Muscle of arm (tissue), 12 donors: Measurements from ENCODE around the gene ATP6V0B. TPM values are rescaled to one million over a fixed set of nuclear protein-coding genes. Genes with fewer than 3 reads are reported as not detected.

Experiments
- DNase-seq: peaks from one replicate; pipeline ENCODE4 v3.0.0-alpha.2; 2013
- polyA plus RNA-seq, 12 donors: library from polyadenylated mRNA; unstranded; fragments of 120-200 nt; gene quantifications; one replicate each; pipeline ENCODE4 v1.2.1, GENCODE V29; 2013; ENCODE audit not compliant: insufficient read length in 12 of 12

The ATP6V0B gene
- polyA plus RNA-seq, 12 donors = 33.9 to 111 (median 42.6) TPM; not detected in 1

DNA sequence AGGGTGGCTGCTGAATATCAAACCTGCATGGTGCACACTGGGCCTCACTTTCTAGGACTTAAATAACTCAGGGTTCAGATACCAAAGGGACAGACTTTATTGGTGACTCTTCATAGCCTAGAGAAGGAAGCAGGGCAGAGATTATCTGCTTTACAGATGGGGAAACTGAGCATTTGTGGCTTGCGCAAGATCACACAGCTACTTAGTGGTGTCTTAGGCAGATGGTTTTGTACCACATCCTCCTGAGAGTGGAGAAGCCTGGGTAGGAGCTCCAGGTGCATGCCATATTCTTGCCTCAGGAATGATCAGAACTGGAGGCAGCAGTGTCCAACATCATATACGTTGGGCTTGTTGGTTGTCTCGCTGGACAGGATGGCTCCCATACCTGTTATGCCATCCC, 11.8 kb upstream of the ATP6V0B start:
- no peak for DNase-seq

DNA sequence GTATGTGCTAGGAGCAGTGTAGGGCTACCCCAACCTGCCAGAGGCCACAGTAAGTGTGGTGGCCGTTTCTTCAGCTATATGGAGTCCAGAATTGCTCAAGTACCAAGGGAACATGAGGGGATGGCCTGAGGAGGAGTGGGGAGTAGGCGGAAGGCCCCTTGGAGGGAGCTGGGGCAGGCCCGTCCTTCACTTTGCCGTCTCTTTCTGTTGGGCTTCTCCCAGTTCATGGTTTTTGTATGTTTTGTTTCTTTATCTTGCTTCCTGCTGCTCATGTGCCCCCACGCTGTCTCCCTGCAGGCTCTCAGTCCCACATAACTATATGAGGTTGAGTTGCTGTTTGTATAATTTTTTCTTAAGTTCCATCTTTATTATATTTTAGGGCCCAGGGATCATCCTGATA, 10.9 kb upstream of the ATP6V0B start:
- no peak for DNase-seq

DNA sequence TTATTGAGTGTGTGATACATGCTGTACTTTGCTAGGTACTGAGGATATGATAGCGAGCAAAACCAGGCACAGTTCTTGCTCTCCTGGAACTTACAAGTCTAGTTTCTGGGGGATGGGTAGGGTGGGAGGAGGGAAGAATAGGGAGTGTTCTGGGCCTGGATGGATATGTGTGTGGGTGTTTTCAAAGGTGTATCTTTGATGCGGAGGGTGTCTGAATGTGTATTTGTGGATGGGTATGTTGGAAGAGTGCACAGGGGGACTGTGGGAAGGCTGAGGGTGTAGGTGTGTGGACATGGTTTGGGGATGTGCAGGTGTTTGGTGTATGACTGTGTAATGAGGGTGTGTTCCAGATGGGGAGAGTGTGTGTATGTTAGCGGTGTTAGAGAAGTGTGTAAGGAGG, 9.4 kb upstream of the ATP6V0B start:
- no peak for DNase-seq

DNA sequence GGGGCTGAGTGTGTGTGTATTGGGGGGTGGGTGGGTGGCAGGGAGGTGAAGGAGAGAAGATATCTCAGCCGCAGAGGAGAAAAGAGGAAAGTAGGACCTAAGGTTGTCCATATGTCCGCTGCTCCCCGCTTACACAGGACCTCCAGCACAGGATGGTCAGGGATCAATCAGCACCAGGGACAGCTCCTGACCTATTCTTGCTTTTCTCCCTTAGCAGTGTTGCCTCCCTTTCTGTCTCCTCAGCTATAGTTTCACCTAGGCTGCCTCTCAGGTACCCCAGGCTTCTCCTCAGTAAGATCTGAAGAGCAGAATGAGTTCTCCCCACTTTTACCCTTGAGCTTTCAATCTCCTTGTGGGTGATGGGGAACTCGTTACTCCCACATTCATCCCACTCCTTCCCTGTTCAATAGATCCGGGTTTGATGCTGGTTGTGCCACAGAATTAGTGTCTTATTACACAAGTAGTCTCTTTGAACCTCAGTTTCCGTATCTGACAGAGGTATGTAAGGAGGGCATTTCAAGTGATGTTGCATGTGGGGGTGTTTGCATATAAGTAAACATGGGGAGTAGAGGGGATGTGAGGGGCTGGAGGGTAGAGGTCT, 6.3 kb upstream of the ATP6V0B start:
- DNase-seq = no peak

DNA sequence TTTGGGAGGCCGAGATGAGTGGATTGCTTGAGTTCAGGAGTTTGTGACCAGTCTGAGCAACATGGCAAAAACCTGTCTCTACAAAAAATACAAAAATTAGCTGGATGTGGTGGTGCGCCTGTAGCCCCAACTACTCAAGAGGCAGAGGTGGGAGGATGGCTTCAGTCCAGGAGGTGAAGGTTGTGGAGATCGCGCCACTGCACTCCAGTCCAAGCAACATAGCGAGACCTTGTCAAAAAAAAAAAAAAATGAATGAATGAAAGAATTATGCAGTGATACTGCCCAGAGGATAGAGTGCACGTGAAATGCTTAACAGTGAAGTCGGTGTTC, 5.4 kb upstream of the ATP6V0B start:
- no peak for DNase-seq

DNA sequence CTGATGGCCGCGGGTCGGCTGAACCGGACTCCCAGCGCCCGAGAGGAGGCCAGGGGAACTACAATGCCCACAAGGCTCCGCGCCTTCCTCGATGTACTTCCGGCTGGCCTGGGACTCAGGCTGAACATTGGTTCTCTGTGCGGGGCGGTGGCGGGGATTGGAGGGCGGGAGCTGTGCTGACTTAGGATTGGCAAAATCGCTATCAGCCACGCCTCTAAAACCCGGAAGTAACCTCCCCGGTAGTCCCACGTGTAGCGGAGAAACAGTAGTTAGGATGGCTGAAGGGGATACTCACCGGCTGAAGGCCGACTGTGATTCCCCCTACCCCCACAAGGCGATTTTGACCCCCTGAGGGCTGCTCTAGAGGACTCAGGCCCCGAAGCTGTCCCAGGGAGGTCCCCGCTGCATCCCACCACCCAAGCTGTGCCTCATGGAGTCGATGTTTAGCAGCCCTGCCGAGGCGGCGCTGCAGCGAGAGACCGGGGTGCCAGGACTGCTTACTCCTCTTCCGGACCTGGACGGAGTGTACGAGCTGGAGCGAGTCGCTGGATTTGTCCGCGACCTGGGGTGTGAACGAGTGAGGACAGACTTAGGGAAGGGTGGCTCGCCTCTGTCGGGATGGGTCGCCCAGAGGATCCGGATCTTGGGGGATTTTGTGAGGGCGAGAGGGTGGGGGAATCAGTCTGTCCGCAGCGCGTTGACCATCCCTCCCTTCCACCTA, 4.9 kb upstream of the ATP6V0B start, which contains the start of gene DPH2:
Gene DPH2, plus strand, starts transcription at position 265 of the 721 bp plus-strand sequence. Its CDS starts 166 bp downstream, at position 431.
- DNase-seq = peak; percentile 97

GRCh38 chr1:43970502-43970901, 4.3 kb upstream of the ATP6V0B start:
- no peak for DNase-seq

- DNase-seq = no peak
These were observed 3.8 kb upstream of the ATP6V0B start for GRCh38 chr1:43970911-43971310.

GRCh38 chr1:43971336-43971980, 3.3 kb upstream of the ATP6V0B start:
- no peak for DNase-seq

DNA sequence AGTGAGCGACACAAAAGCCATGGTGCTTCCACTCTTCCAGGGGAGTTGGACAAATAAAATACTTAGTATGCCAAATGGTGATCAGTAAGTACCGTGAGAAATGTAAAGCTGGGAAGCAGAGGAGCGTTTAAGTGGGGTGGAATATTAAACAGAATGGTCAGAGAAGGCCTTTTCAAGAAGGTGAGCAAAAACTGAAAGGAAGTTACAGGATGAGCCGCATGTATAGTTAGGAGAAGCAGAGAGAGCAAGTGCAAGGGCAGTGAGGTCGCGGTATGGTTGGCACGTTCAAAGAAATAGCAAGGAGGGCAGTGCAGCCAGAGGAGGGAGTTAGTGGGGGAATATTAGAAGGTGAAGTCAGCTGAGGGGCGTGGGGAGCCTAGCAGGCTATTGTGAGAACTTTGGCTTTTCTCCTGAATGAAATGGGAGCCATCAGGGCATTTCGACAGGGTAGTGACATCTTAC, 748 bp upstream of the ATP6V0B start:
- DNase-seq = no peak

DNA sequence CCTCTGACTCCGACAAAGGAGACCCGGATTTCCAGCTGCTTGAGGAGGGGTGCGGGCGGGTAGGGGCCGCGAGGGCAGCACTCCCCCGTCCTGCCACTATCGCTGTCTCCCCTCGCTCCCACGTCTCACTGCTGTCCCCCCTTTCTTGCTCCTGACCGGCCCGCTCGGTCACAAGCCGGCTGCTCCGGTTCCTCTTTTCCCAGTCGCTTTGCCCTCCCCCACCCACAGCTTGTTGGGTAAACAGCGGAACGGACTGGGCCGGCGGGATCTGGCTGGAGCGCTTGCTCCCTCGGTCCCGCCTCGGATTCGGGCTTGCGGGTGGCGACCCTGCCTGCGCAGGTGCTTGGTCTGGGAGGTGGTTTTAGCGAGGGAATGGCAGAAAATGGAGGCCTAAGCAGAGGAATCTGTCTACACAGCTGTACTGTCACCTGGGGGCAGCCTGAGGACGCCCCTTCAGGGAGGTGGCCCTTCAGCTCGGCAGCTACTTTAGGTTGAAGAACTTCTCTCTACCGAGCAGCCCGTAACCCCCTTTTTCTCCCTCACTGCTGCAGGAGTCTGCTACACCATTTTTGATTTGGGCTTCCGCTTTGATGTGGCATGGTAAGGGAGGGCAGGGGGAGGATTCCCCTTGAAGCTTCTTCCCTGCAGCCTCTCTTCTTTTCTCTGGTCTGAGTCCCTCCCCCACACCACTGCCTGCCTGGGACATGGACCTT, 645 bp downstream of the ATP6V0B start:
- DNase-seq = no peak

- DNase-seq = no peak
These were observed 1.3 kb downstream of the ATP6V0B start for GRCh38 chr1:43976045-43976444.

GRCh38 chr1:43976890-43977289, 2.1 kb downstream of the ATP6V0B start:
- no peak for DNase-seq

DNA sequence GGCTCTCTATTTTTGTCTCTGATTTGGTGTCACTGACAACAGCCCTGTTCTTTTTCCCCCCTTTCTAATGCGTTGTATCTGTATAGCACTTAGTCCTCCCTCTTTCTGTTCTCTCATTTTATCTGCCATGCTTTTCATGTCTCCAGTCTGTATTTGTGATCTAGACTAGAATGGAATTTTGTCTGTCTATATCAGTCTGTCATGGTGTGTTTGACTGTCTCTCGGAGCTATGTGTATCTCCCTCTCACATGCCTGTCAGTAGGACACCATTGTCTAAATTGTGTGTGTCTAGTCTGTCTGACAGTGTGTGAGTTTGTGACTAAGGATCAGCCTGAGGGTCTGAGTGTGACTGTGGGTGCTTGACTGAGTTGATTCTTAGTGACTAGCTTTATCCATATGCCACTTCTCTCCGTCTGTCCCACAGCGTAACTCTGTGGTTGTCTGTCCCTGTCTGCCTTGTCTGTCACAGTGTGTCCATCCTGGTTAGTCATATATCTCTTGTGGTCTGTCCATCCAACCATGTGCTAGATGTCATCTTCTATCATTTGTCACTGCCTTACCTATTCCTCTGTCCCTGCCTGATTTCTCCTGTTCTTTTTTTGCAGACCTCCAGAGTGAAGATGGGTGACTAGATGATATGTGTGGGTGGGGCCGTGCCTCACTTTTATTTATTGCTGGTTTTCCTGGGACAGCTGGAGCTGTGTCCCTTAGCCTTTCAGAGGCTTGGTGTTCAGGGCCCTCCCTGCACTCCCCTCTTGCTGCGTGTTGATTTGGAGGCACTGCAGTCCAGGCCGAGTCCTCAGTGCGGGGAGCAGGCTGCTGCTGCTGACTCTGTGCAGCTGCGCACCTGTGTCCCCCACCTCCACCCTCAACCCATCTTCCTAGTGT, 2.9 kb downstream of the ATP6V0B start:
- no peak for DNase-seq

DNA sequence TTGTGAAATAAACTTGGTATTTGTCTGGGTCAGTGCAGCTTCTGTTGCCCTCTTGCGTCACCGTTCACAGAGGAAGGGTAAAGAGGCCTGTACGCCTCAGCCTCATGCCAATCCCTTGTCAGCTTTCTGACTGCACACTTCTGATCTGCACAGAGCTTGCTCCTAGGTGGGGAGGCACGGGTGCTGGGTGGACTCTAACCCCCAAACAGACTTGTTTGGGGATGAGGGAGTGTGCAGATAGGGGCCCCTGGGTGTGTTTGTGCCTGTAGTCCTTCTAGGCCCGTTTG, 3.4 kb downstream of the ATP6V0B start:
- DNase-seq = no peak

- DNase-seq = no peak
These were observed 3.9 kb downstream of the ATP6V0B start, which contains the start of gene B4GALT2 for GRCh38 chr1:43978551-43979260. B4GALT2 (plus strand) TSS chr1:43979210; CDS start chr1:43981161, 1,951 bp downstream.

GRCh38 chr1:43979261-43979527, 4.4 kb downstream of the ATP6V0B start:
- no peak for DNase-seq

GRCh38 chr1:43979528-43980254, 4.9 kb downstream of the ATP6V0B start:
- DNase-seq = no peak

DNA sequence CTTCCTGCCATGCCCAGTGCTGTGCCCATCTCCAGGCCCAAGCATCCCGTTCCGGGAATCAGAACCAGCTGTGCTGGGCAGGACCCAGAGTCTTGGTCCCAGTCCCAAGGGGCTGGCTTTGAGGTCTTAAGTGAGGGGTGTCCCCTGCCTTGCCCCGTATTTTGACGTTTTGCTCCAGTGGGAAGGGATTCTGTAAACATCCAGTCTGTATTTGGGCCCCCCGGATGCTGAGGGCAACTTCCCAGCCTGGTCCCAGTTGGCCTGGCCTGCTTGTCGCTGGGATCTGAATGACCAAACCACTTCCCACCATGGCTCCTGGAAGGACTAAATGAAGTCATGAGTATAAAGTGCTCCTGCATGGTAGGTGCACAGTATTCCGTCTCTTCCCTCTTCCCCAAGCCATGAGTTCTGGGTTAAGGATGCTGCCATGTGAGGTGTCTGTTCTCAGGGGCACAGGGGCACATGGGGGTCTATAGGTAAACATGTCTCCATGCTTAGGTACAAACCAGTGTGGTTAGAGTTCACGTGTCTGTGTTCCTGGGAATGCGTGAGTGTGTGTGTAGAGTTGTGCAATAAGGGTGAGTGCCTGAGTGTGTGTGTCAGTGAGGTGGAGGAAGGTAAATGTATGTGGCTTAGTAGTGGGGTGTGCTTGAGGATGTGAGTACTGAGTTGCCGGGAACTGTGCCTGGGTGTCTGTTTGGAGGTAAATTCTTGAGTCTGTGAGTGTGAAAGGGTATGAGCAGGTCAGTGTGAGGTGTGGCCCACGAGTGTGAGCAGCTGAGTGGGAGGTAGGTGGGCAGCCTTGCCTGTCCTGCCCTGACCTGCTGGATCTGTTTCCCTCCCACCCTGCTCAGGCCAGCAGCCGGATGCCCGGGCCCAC, 5.7 kb downstream of the ATP6V0B start:
- DNase-seq = no peak

- no peak for DNase-seq
These were observed 6.4 kb downstream of the ATP6V0B start for GRCh38 chr1:43981135-43981491.
